ENCODE measurements around the gene ZMYND8. TPM values are rescaled to one million over a fixed set of nuclear protein-coding genes. Genes with fewer than 3 reads are reported as not detected.

ZMYND8 gene
- total and polyA plus RNA-seq, 2 of the 4 experiments (the other 2 are of a cell fraction), result 24.0 to 28.2 TPM

GRCh38 chr20:47297746-47298145 lies 58.8 kb downstream of the ZMYND8 start:
- H3K4me1 ChIP-seq (ENCODE audit: control insufficient read depth, insufficient read depth, low read length), result no peaks in the 10 kb centered on the region
- H3K4ac ChIP-seq (ENCODE audit: low read depth, low read length), result no peak overlapping the region
- peaks cover 35 to 54% of the 10 kb centered on the region in 2 experiments for H3K79me1 ChIP-seq (ENCODE audit: low read depth in 1 of 2, low read length in 2 of 2)
- BruUV-seq (replicated peaks), result no TSS peak
- 100% methylated on average over 4 of the region's 4 CpGs; no CpG with 5 or more reads in 1 of the 2 experiments for WGBS, 2 experiments (ENCODE audit: extremely low coverage in 2 of 2, insufficient read length in 1 of 2)
- no peak for TF ChIP-seq RCOR1 (IDR thresholded peaks at IDR 0.05; ENCODE audit: insufficient replicate concordance, low read length)
- no peak for TF ChIP-seq RFX5 (IDR thresholded peaks at IDR 0.05; ENCODE audit: low read depth, low read length)
- TF ChIP-seq MXI1 (IDR thresholded peaks at IDR 0.05; ENCODE audit: borderline replicate concordance, low read depth, low read length), result no peak
- TF ChIP-seq MAFK (IDR thresholded peaks at IDR 0.05; ENCODE audit: low read depth, low read length), result no peak
- no peak for TF ChIP-seq BHLHE40 (IDR thresholded peaks at IDR 0.05; ENCODE audit: low read depth, low read length)
- TF ChIP-seq ELK1 (IDR thresholded peaks at IDR 0.05; ENCODE audit: borderline replicate concordance, low read depth, low read length), result no peak
- TF ChIP-seq FOS (IDR thresholded peaks at IDR 0.05; ENCODE audit: low read depth, low read length), result no peak
- no peak for TF ChIP-seq USF2 (IDR thresholded peaks at IDR 0.05; ENCODE audit: low read depth, low read length)
- TF ChIP-seq MAZ (IDR thresholded peaks at IDR 0.05; ENCODE audit: borderline replicate concordance, low read depth, low read length), result no peak
- no peak for TF ChIP-seq CEBPB (IDR thresholded peaks at IDR 0.05; ENCODE audit: low read depth, low read length)
- TF ChIP-seq RAD21 (IDR thresholded peaks at IDR 0.05; ENCODE audit: low read length), result no peak
- no peak for TF ChIP-seq SMC3 (IDR thresholded peaks at IDR 0.05; ENCODE audit: low read depth, low read length)
- no peak for TF ChIP-seq CHD1 (IDR thresholded peaks at IDR 0.05; ENCODE audit: low read depth, low read length)
- TF ChIP-seq CTCF (conservative IDR thresholded peaks at IDR 0.05; ENCODE audit: low read depth, low read length), result no peak
- TF ChIP-seq POLR2A (IDR thresholded peaks at IDR 0.05; ENCODE audit: low read depth, low read length), result no peak
- no peak for TF ChIP-seq NFE2L2 (IDR thresholded peaks at IDR 0.05; ENCODE audit: low read depth, low read length)
- ATAC-seq (ENCODE audit: low read depth), result no peak
- H2BK120ac ChIP-seq (ENCODE audit: low read depth, low read length), result no peak overlapping the region
- no peak overlapping the region for H2AK5ac ChIP-seq (ENCODE audit: low read depth, low read length)
- no peak overlapping the region for H3K14ac ChIP-seq (replicated peaks; ENCODE audit: low read depth, low read length)
- H3K27me3 ChIP-seq (ENCODE audit: control insufficient read depth, insufficient read depth, low read length), result no peaks in the 10 kb centered on the region
- H4K8ac ChIP-seq (ENCODE audit: low read depth in 2 of 2, low read length in 2 of 2), result no peak overlapping the region
- in situ Hi-C loops (cut with MboI; ENCODE audit: low sequenced_read_pairs), result no loop called here
- no peak overlapping the region for H3K4me2 ChIP-seq (ENCODE audit: low read depth, low read length)
- no peak overlapping the region for H3K4me3 ChIP-seq (ENCODE audit: insufficient read depth, low read depth, low read length)
- H2BK5ac ChIP-seq (ENCODE audit: low read depth, low read length, poor library complexity, severe bottlenecking), result no peak overlapping the region
- no peak overlapping the region for H3K27ac ChIP-seq (ENCODE audit: insufficient read depth, low read length)
- no peaks in the 10 kb centered on the region for H3K9me3 ChIP-seq (ENCODE audit: control insufficient read depth, insufficient read depth, low read length)
- no peak overlapping the region for H2AFZ ChIP-seq (replicated peaks; ENCODE audit: low read length, poor library complexity)
- H3K56ac ChIP-seq (ENCODE audit: extremely low read depth, insufficient read depth, low read length), result no peak overlapping the region
- intact Hi-C loops (cut with micrococcal nuclease), result no loop called here
- ChIA-PET POLR2A (ENCODE audit: unreplicated experiment) (no interaction called here), CTCF (interaction anchor here (0.7 kb wide), 1 partner anchor 86 kb away, joined by 3 read pairs; no protein-coding TSS in a partner anchor)
- no peaks in the 10 kb centered on the region for H4K20me1 ChIP-seq (ENCODE audit: insufficient read depth, low read length)
- dilution Hi-C loops (cut with HindIII; ENCODE audit: low sequenced_read_pairs, unreplicated experiment), result no loop called here
- H3K23ac ChIP-seq (ENCODE audit: low read depth, low read length), result no peak overlapping the region
- no peak overlapping the region for H2BK15ac ChIP-seq (ENCODE audit: low read depth, low read length)
- peaks cover 44% of the 10 kb centered on the region for H3K36me3 ChIP-seq (ENCODE audit: control insufficient read depth, insufficient read depth, low read length)
- no peak for DNase-seq
- no peak overlapping the region for H2AK9ac ChIP-seq (replicated peaks; ENCODE audit: low read depth, low read length, poor library complexity)
- H4K91ac ChIP-seq (ENCODE audit: insufficient read depth, low read depth, low read length), result no peak overlapping the region
- H4K5ac ChIP-seq (ENCODE audit: low read depth, low read length), result no peak overlapping the region
- H3K9ac ChIP-seq (ENCODE audit: low read depth, low read length), result no peak overlapping the region
- H3K18ac ChIP-seq (ENCODE audit: low read depth, low read length), result no peak overlapping the region
- H2BK20ac ChIP-seq (ENCODE audit: low read depth, low read length), result no peak overlapping the region
- H3K9me1 ChIP-seq (ENCODE audit: insufficient read depth, low read length), result no peaks in the 10 kb centered on the region; the same call in 1 of the 2 replicates

Data from IMR-90 (cell line).